Measurements from ENCODE around the gene RSPH9. TPM values are rescaled to one million over a fixed set of nuclear protein-coding genes. Genes with fewer than 3 reads are reported as not detected.

The RSPH9 gene
- total RNA-seq, 1 donor from 2014 or later = 0.63 TPM

DNA sequence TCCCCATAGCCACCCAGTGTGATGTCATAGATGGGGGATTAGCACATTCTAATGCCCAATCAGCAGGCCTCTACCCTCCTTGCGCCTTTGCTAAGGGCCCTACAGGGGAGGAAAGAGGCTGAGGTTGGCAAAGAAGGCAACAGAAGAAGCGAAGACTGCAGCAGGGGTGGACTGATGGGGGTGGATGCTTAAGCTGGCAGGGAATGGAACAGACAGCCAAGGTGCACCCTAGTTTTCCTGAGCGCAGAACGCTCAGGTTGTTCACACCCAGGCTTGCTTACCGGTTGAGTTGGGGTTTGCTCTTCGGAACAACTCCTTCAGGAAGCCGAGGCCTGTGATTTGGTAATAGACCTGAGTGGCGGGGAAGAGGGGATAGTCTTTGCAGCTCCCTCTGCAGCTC is 30.1 kb downstream of the RSPH9 start:
- Mint-ChIP-seq H3K27ac (ENCODE audit: unreplicated experiment) (no peak overlapping the region), H3K27me3 (ENCODE audit: low read depth) (no peaks in the 10 kb centered on the region), H3K9me3 (no peaks in the 10 kb centered on the region), H3K36me3 (ENCODE audit: low read depth) (peaks cover 11% of the 10 kb centered on the region), H3K4me1 (no peaks in the 10 kb centered on the region), H3K4me3 (no peak overlapping the region)
- no peak for DNase-seq (ENCODE audit: low read depth, low spot score)
- TF ChIP-seq, protein P1, sequence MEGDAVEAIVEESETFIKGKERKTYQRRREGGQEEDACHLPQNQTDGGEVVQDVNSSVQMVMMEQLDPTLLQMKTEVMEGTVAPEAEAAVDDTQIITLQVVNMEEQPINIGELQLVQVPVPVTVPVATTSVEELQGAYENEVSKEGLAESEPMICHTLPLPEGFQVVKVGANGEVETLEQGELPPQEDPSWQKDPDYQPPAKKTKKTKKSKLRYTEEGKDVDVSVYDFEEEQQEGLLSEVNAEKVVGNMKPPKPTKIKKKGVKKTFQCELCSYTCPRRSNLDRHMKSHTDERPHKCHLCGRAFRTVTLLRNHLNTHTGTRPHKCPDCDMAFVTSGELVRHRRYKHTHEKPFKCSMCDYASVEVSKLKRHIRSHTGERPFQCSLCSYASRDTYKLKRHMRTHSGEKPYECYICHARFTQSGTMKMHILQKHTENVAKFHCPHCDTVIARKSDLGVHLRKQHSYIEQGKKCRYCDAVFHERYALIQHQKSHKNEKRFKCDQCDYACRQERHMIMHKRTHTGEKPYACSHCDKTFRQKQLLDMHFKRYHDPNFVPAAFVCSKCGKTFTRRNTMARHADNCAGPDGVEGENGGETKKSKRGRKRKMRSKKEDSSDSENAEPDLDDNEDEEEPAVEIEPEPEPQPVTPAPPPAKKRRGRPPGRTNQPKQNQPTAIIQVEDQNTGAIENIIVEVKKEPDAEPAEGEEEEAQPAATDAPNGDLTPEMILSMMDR (conservative IDR thresholded peaks at IDR 0.05) = no peak

- DNase-seq (ENCODE audit: low read depth, low spot score) = no peak
- peaks cover 11% of the 10 kb centered on the region for H3K36me3 Mint-ChIP-seq (ENCODE audit: low read depth)
- H3K4me1 Mint-ChIP-seq = no peaks in the 10 kb centered on the region
- no peaks in the 10 kb centered on the region for H3K9me3 Mint-ChIP-seq
- no peak overlapping the region for H3K4me3 Mint-ChIP-seq
- H3K27me3 Mint-ChIP-seq (ENCODE audit: low read depth) = no peaks in the 10 kb centered on the region
- no peak overlapping the region for H3K27ac Mint-ChIP-seq (ENCODE audit: unreplicated experiment)
- TF ChIP-seq, protein P1 (conservative IDR thresholded peaks at IDR 0.05) = no peak
Measured at GRCh38 chr6:43676962-43677606, 32.2 kb downstream of the RSPH9 start.

GRCh38 chr6:43677759-43678158 is 32.9 kb downstream of the RSPH9 start:
- no peak for DNase-seq (ENCODE audit: low read depth, low spot score)
- Mint-ChIP-seq H3K27ac (ENCODE audit: unreplicated experiment) (no peak overlapping the region), H3K9me3 (no peaks in the 10 kb centered on the region), H3K4me1 (no peaks in the 10 kb centered on the region), H3K36me3 (ENCODE audit: low read depth) (peaks cover 11% of the 10 kb centered on the region), H3K27me3 (ENCODE audit: low read depth) (no peaks in the 10 kb centered on the region), H3K4me3 (no peak overlapping the region)
- TF ChIP-seq, protein P1 (conservative IDR thresholded peaks at IDR 0.05) = no peak

DNA sequence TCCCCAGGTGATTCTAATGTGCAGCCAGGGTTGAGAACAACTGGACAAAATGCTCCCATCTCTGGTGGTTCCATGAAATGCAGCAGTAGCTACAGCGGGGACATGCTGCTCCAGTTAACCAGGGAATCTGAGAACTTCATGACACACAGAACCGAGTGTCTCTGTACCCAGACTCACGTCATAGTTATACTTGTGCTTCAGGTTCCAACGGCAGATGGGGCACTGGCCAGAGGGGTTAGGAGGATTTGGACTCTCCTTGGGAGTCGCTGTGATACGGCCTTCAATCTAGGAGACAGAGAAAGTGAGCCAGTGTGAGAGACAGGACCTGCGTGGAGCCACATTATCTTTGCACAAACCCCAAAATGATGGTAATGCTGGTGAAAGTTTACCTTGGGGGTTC is 33.5 kb downstream of the RSPH9 start:
- peaks cover 11% of the 10 kb centered on the region for H3K36me3 Mint-ChIP-seq (ENCODE audit: low read depth)
- no peaks in the 10 kb centered on the region for H3K9me3 Mint-ChIP-seq
- H3K4me3 Mint-ChIP-seq = no peak overlapping the region
- no peaks in the 10 kb centered on the region for H3K27me3 Mint-ChIP-seq (ENCODE audit: low read depth)
- no peak for DNase-seq (ENCODE audit: low read depth, low spot score)
- H3K27ac Mint-ChIP-seq (ENCODE audit: unreplicated experiment) = no peak overlapping the region
- TF ChIP-seq, protein P1 (conservative IDR thresholded peaks at IDR 0.05) = no peak
- peaks cover 3% of the 10 kb centered on the region for H3K4me1 Mint-ChIP-seq

- TF ChIP-seq, protein P1 (conservative IDR thresholded peaks at IDR 0.05) = no peak
- H3K27ac Mint-ChIP-seq (ENCODE audit: unreplicated experiment) = no peak overlapping the region
- DNase-seq (ENCODE audit: low read depth, low spot score) = no peak
- H3K4me3 Mint-ChIP-seq = no peak overlapping the region
- H3K27me3 Mint-ChIP-seq (ENCODE audit: low read depth) = no peaks in the 10 kb centered on the region
- no peaks in the 10 kb centered on the region for H3K9me3 Mint-ChIP-seq
- peaks cover 11% of the 10 kb centered on the region for H3K36me3 Mint-ChIP-seq (ENCODE audit: low read depth)
- H3K4me1 Mint-ChIP-seq = peaks cover 3% of the 10 kb centered on the region
Measured at GRCh38 chr6:43679057-43679456, 34.2 kb downstream of the RSPH9 start.

Data from neural crest cell (in vitro differentiated cells).